Memory B cell (primary cell): ENCODE measurements around the gene GMDS.

Source experiments
- ATAC-seq: fragments of 150-1000 bp; cut with Tn5 transposase; 2 replicates; pipeline ENCODE4 v1.10.0; 2021; ENCODE audit warnings: low read depth, mild to moderate bottlenecking, moderate library complexity
- DNase-seq, 2 donors: peaks; one replicate each; pipeline ENCODE4 v3.0.0; 2022; ENCODE audit warnings: low spot score in 2 of 2
- H3K27ac Mint-ChIP-seq: one replicate; pipeline ENCODE4 v1.8.0; 2022; ENCODE audit warnings: mild to moderate bottlenecking, moderate library complexity, mixed read lengths
- H3K27me3 Mint-ChIP-seq: one replicate; pipeline ENCODE4 v1.8.0; 2022; ENCODE audit warnings: mixed read lengths
- H3K36me3 Mint-ChIP-seq: one replicate; pipeline ENCODE4 v1.8.0; 2022; ENCODE audit warnings: mild to moderate bottlenecking, mixed read lengths
- H3K4me1 Mint-ChIP-seq: one replicate; pipeline ENCODE4 v1.8.0; 2022; ENCODE audit warnings: mixed read lengths
- H3K4me3 Mint-ChIP-seq: one replicate; pipeline ENCODE4 v1.8.0; 2022; ENCODE audit warnings: mild to moderate bottlenecking, moderate library complexity, mixed read lengths
- H3K9me3 Mint-ChIP-seq: one replicate; pipeline ENCODE4 v1.8.0; 2022; ENCODE audit warnings: mixed read lengths

GMDS gene

GRCh38 chr6:2254747-2255146, 9.3 kb upstream of the GMDS start:
- Mint-ChIP-seq H3K9me3 (no peaks in the 10 kb centered on the region), H3K36me3 (peaks cover 40% of the 10 kb centered on the region), H3K27ac (no peak overlapping the region), H3K4me1 (peaks cover 14% of the 10 kb centered on the region), H3K27me3 (no peaks in the 10 kb centered on the region), H3K4me3 (no peak overlapping the region)
- ATAC-seq (no peak), DNase-seq (no peak)

GRCh38 chr6:2249126-2249525, 3.7 kb upstream of the GMDS start:
- ATAC-seq: no peak
- Mint-ChIP-seq H3K36me3 (peaks cover 18% of the 10 kb centered on the region), H3K4me1 (peaks cover 22% of the 10 kb centered on the region), H3K27me3 (no peaks in the 10 kb centered on the region), H3K9me3 (no peaks in the 10 kb centered on the region), H3K27ac (no peak overlapping the region), H3K4me3 (no peak overlapping the region)
- no peak for DNase-seq

- no peak overlapping the region for H3K4me3 Mint-ChIP-seq
- peaks cover 10% of the 10 kb centered on the region for H3K36me3 Mint-ChIP-seq
Observed at GRCh38 chr6:2247664-2248063, 2.3 kb upstream of the GMDS start.

GRCh38 chr6:2245877-2246863, 765 bp upstream of the GMDS start:
- peaks cover 8% of the 10 kb centered on the region for H3K36me3 Mint-ChIP-seq

More at GRCh38 chr6:2247664-2248063, 2.3 kb upstream of the GMDS start:
- no peaks in the 10 kb centered on the region for H3K9me3 Mint-ChIP-seq
- peaks cover 23% of the 10 kb centered on the region for H3K4me1 Mint-ChIP-seq
- ATAC-seq (no peak), DNase-seq (no peak)
- no peaks in the 10 kb centered on the region for H3K27me3 Mint-ChIP-seq
- H3K27ac Mint-ChIP-seq: no peak overlapping the region

GRCh38 chr6:2244261-2245102, 923 bp downstream of the GMDS start:
- no peak for ATAC-seq

More at GRCh38 chr6:2245877-2246863, 765 bp upstream of the GMDS start:
- ATAC-seq (peak; percentile 5), DNase-seq (peak in 1 of 2 donors; percentile 21)
- no peaks in the 10 kb centered on the region for H3K27me3 Mint-ChIP-seq
- peak overlapping the region; percentile 92 for H3K4me3 Mint-ChIP-seq
- no peaks in the 10 kb centered on the region for H3K9me3 Mint-ChIP-seq
- peak overlapping the region; percentile 93 for H3K27ac Mint-ChIP-seq
- peaks cover 26% of the 10 kb centered on the region for H3K4me1 Mint-ChIP-seq

GRCh38 chr6:2242311-2242710, 3.1 kb downstream of the GMDS start:
- Mint-ChIP-seq H3K27me3 (no peaks in the 10 kb centered on the region), H3K27ac (no peak overlapping the region), H3K4me1 (peaks cover 18% of the 10 kb centered on the region), H3K4me3 (no peak overlapping the region), H3K9me3 (no peaks in the 10 kb centered on the region), H3K36me3 (no peaks in the 10 kb centered on the region)
- DNase-seq (no peak), ATAC-seq (no peak)

More at GRCh38 chr6:2244261-2245102, 923 bp downstream of the GMDS start:
- peaks cover 20% of the 10 kb centered on the region for H3K4me1 Mint-ChIP-seq
- no peaks in the 10 kb centered on the region for H3K9me3 Mint-ChIP-seq
- no peaks in the 10 kb centered on the region for H3K27me3 Mint-ChIP-seq
- peak overlapping the region; percentile 93 for H3K27ac Mint-ChIP-seq
- no peak for DNase-seq
- peaks cover 5% of the 10 kb centered on the region for H3K36me3 Mint-ChIP-seq
- H3K4me3 Mint-ChIP-seq: peak overlapping the region; percentile 86

GRCh38 chr6:2240961-2241360, 4.4 kb downstream of the GMDS start:
- ATAC-seq: no peak
- H3K36me3 Mint-ChIP-seq: no peaks in the 10 kb centered on the region
- no peaks in the 10 kb centered on the region for H3K27me3 Mint-ChIP-seq
- DNase-seq: no peak
- no peak overlapping the region for H3K4me3 Mint-ChIP-seq
- peaks cover 11% of the 10 kb centered on the region for H3K4me1 Mint-ChIP-seq
- H3K27ac Mint-ChIP-seq: no peak overlapping the region
- H3K9me3 Mint-ChIP-seq: no peaks in the 10 kb centered on the region

- Mint-ChIP-seq H3K4me1 (peaks cover 13% of the 10 kb centered on the region), H3K36me3 (no peaks in the 10 kb centered on the region), H3K9me3 (no peaks in the 10 kb centered on the region), H3K27me3 (no peaks in the 10 kb centered on the region), H3K27ac (no peak overlapping the region), H3K4me3 (no peak overlapping the region)
- DNase-seq: no peak
- no peak for ATAC-seq
Observed at GRCh38 chr6:2237001-2237400, 8.4 kb downstream of the GMDS start.

- no peaks in the 10 kb centered on the region for H3K27me3 Mint-ChIP-seq
- H3K36me3 Mint-ChIP-seq: no peaks in the 10 kb centered on the region
- no peak overlapping the region for H3K4me3 Mint-ChIP-seq
- H3K27ac Mint-ChIP-seq: no peak overlapping the region
- peaks cover 15% of the 10 kb centered on the region for H3K4me1 Mint-ChIP-seq
- no peak for ATAC-seq
- no peaks in the 10 kb centered on the region for H3K9me3 Mint-ChIP-seq
- no peak for DNase-seq
Observed at GRCh38 chr6:2235777-2236495, 9.5 kb downstream of the GMDS start.

GRCh38 chr6:2232445-2232844, 13.0 kb downstream of the GMDS start:
- no peaks in the 10 kb centered on the region for H3K27me3 Mint-ChIP-seq

GRCh38 chr6:2231438-2231837, 14.0 kb downstream of the GMDS start:
- H3K9me3 Mint-ChIP-seq: no peaks in the 10 kb centered on the region
- ATAC-seq (no peak), DNase-seq (no peak)
- H3K27me3 Mint-ChIP-seq: no peaks in the 10 kb centered on the region
- H3K4me3 Mint-ChIP-seq: no peak overlapping the region
- peaks cover 28% of the 10 kb centered on the region for H3K4me1 Mint-ChIP-seq
- H3K36me3 Mint-ChIP-seq: no peaks in the 10 kb centered on the region
- H3K27ac Mint-ChIP-seq: peak overlapping the region; percentile 23

More at GRCh38 chr6:2232445-2232844, 13.0 kb downstream of the GMDS start:
- peak overlapping the region; percentile 70 for H3K4me3 Mint-ChIP-seq
- no peaks in the 10 kb centered on the region for H3K36me3 Mint-ChIP-seq
- H3K27ac Mint-ChIP-seq: peak overlapping the region; percentile 87
- no peaks in the 10 kb centered on the region for H3K9me3 Mint-ChIP-seq
- H3K4me1 Mint-ChIP-seq: peaks cover 28% of the 10 kb centered on the region
- peak; percentile 97 for ATAC-seq
- DNase-seq: peak in 1 of 2 donors; percentile 14

- ATAC-seq (no peak), DNase-seq (no peak)
- Mint-ChIP-seq H3K36me3 (no peaks in the 10 kb centered on the region), H3K27ac (peak overlapping the region; percentile 23), H3K4me1 (peaks cover 28% of the 10 kb centered on the region), H3K4me3 (no peak overlapping the region), H3K9me3 (no peaks in the 10 kb centered on the region), H3K27me3 (no peaks in the 10 kb centered on the region)
Observed at GRCh38 chr6:2230659-2231277, 14.6 kb downstream of the GMDS start.

- DNase-seq (no peak), ATAC-seq (no peak)
- no peak overlapping the region for H3K4me3 Mint-ChIP-seq
- H3K27ac Mint-ChIP-seq: peak overlapping the region; percentile 23
- no peaks in the 10 kb centered on the region for H3K27me3 Mint-ChIP-seq
- H3K36me3 Mint-ChIP-seq: no peaks in the 10 kb centered on the region
- peaks cover 28% of the 10 kb centered on the region for H3K4me1 Mint-ChIP-seq
- no peaks in the 10 kb centered on the region for H3K9me3 Mint-ChIP-seq
Observed at GRCh38 chr6:2229742-2230141, 15.7 kb downstream of the GMDS start.
